Measurements from ENCODE around the gene C10orf67.

DNA sequence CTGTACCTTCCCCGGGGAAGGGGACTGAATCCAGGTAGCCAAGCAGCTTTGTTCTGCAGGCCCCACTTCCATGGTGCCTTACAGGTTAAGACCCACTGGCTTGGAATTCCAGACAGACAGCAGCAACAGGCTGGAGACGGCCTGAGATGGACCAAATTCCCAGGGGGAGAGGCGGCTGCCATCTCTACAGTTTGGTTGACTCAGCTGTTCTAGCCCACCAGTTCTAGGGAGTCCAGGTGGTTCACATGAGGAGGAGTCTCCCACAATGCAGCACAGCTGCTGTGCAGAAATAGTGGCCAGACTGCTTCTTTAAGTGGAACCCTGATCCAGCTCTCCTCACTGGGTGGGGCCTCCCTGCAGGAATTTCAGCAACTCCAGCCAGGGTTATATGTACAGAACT, 74.1 kb downstream of the C10orf67 start:
- TF ChIP-seq, protein P1, sequence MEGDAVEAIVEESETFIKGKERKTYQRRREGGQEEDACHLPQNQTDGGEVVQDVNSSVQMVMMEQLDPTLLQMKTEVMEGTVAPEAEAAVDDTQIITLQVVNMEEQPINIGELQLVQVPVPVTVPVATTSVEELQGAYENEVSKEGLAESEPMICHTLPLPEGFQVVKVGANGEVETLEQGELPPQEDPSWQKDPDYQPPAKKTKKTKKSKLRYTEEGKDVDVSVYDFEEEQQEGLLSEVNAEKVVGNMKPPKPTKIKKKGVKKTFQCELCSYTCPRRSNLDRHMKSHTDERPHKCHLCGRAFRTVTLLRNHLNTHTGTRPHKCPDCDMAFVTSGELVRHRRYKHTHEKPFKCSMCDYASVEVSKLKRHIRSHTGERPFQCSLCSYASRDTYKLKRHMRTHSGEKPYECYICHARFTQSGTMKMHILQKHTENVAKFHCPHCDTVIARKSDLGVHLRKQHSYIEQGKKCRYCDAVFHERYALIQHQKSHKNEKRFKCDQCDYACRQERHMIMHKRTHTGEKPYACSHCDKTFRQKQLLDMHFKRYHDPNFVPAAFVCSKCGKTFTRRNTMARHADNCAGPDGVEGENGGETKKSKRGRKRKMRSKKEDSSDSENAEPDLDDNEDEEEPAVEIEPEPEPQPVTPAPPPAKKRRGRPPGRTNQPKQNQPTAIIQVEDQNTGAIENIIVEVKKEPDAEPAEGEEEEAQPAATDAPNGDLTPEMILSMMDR (IDR thresholded peaks at IDR 0.05): no peak
- TF ChIP-seq EZH2 (IDR thresholded peaks at IDR 0.05; ENCODE audit: borderline replicate concordance, insufficient read depth, low read depth, low read length, poor library complexity, severe bottlenecking): no peak
